Prostate gland (tissue), 2 donors: Measurements from ENCODE around the gene NOXO1. TPM values are rescaled to one million over a fixed set of nuclear protein-coding genes. Genes with fewer than 3 reads are reported as not detected.

Experiments used
- DNase-seq: peaks from one replicate; pipeline ENCODE4 v3.0.0-alpha.2; 2019; ENCODE audit warnings: low spot score
- H3K27ac ChIP-seq, 2 donors: fragments of 200-600 bp; sonication (generic); 2 replicates each; pipeline ENCODE4 v1.5.1; 2017 to 2019
- H3K27me3 ChIP-seq: fragments of 200-600 bp; sonication (generic); replicated peaks from 2 replicates; pipeline ENCODE4 v1.5.1; 2019; ENCODE audit not compliant: insufficient read depth
- H3K36me3 ChIP-seq, 2 donors: fragments of 200-600 bp; sonication (generic); 1 replicate in 1 of 2; 2 replicates in 1 of 2; pipeline versions ENCODE4 v1.5.1 to v1.8.1; 2017 to 2019
- H3K4me1 ChIP-seq: fragments of 200-600 bp; sonication (generic); replicated peaks from 2 replicates; pipeline ENCODE4 v1.5.1; 2019
- H3K4me3 ChIP-seq, 2 donors: fragments of 200-600 bp; sonication (generic); 2 replicates each; pipeline ENCODE4 v1.5.1; 2017 to 2019
- H3K9me3 ChIP-seq: fragments of 200-600 bp; sonication (generic); 2 replicates; pipeline ENCODE4 v1.5.1; 2017
- CTCF ChIP-seq, 4 experiments: fragments of 200-600 bp in 2 of 4; fragments of 450-650 bp in 2 of 4; sonication (generic) in 2 of 4; IDR thresholded peaks; 1 replicate in 3 of 4; 2 replicates in 1 of 4; pipeline ENCODE4 v1.5.1; 2016 to 2019; ENCODE audit warnings: antibody characterized with exemption in 4 of 4, mild to moderate bottlenecking in 2 of 4, moderate library complexity in 2 of 4
- POLR2A ChIP-seq: fragments of 450-650 bp; IDR thresholded peaks from one replicate; pipeline ENCODE4 v1.6.1; 2016; ENCODE audit warnings: antibody characterized with exemption, mild to moderate bottlenecking
- POLR2AphosphoS5 ChIP-seq: sonication (generic); formaldehyde crosslinking; IDR thresholded peaks from one replicate; pipeline ENCODE4 v1.6.1; 2017; ENCODE audit warnings: antibody characterized with exemption
- WGBS: methylation state at CpG from one replicate; pipeline ENCODE4 v1.1.5; 2018; 5-methylcytosine and 5-hydroxymethylcytosine counted together
- intact Hi-C: fragments of 100-400 bp; cut with DNase I; formaldehyde crosslinking; loops from one replicate; pipeline ENCODE4 v1.14.2; 2022
- total RNA-seq, 2 donors: library from RNA; depleted of rRNA; stranded (reverse); fragments of >200 nt; gene quantifications; one replicate each; pipeline ENCODE4 v1.1.0, GENCODE V29; 2016

The NOXO1 gene
- total RNA-seq, 2 donors from 2014 or later, result 0.32 to 5.0 TPM

DNA sequence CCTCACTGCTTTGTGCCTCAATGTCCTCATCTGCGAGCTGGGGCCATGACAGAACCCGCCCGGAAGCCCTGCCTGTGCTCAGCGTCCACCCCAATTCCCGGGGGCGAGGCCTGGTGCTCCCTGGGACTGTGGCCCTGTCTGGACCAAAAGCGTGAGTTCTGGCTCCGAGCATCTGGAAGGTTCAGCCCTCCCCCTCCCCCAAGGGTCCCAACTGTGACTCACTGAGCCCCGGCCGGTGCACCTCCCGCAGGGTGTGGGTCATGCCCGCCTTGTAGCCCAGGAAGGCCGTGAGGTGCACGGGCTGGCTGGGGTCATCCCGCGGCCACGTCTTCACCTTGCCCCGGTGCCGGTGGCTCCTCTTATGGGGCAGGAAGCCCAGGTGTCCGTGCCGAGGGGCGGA is 27.5 kb downstream of the NOXO1 start:
- WGBS, result 94% methylated on average over 21 of the region's 22 CpGs
- no peaks in the 10 kb centered on the region for H3K36me3 ChIP-seq
- H3K27ac ChIP-seq, result no peak overlapping the region
- TF ChIP-seq POLR2A (no peak), POLR2AphosphoS5 (no peak), CTCF (IDR thresholded peaks at IDR 0.05) (no peak)
- intact Hi-C loops, result no loop called here
- H3K4me1 ChIP-seq, result no peaks in the 10 kb centered on the region
- no peaks in the 10 kb centered on the region for H3K9me3 ChIP-seq
- no peaks in the 10 kb centered on the region for H3K27me3 ChIP-seq
- no peak overlapping the region for H3K4me3 ChIP-seq
- no peak for DNase-seq

DNA sequence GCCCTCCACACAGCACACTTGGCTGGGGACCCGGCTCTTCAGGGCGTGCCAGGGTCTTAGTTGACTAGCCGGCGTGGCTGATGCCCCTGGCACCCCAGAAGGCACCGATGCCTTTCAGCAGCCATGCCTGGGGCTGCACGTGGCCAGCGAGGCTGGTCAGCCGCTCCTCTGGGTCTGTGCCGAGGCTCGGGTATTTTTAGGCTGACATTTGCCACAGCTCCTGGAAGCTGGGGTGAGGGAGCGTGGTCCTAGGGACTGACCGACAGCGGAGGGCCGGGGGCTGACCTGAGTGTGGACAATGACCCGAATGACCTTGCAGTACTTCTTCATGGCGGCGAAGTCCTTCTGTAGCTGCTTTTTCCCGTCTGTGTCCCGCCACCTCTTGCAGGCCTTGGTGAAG is 30.7 kb downstream of the NOXO1 start:
- H3K4me3 ChIP-seq, result no peak overlapping the region
- TF ChIP-seq POLR2AphosphoS5 (no peak), CTCF (IDR thresholded peaks at IDR 0.05) (no peak), POLR2A (no peak)
- H3K4me1 ChIP-seq, result no peaks in the 10 kb centered on the region
- H3K9me3 ChIP-seq, result no peaks in the 10 kb centered on the region
- 80% methylated on average over 19 of the region's 19 CpGs for WGBS
- H3K36me3 ChIP-seq, result no peaks in the 10 kb centered on the region
- no peaks in the 10 kb centered on the region for H3K27me3 ChIP-seq
- no peak for DNase-seq
- intact Hi-C loops, result no loop called here
- H3K27ac ChIP-seq, result no peak overlapping the region

DNA sequence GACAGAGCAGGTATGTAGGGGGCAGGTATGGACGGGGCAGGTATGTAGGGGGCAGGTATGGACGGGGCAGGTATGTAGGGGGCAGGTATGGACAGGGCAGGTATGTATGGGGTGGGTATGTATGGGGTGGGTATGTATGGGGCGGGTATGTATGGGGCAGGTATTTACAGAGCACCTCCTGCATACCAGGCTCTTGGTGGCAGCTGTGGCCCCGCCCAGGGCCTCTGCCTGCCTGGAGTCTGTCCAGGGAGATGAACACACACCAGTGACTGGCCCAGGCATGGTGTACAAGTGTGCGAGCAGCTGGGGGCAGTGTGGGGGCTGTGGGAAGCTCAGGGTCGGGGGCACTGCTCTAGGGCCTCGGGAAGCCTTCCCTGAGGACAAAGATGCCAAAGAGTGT is 31.2 kb downstream of the NOXO1 start:
- Histone ChIP-seq H3K27ac (no peak overlapping the region), H3K36me3 (no peaks in the 10 kb centered on the region), H3K27me3 (no peaks in the 10 kb centered on the region), H3K9me3 (no peaks in the 10 kb centered on the region), H3K4me1 (no peaks in the 10 kb centered on the region), H3K4me3 (no peak overlapping the region)
- no peak for TF ChIP-seq POLR2AphosphoS5
- TF ChIP-seq CTCF (IDR thresholded peaks at IDR 0.05), result no peak
- TF ChIP-seq POLR2A, result no peak
- WGBS, result 33% methylated on average over 7 of the region's 7 CpGs
- intact Hi-C loops, result no loop called here
- DNase-seq, result no peak

DNA sequence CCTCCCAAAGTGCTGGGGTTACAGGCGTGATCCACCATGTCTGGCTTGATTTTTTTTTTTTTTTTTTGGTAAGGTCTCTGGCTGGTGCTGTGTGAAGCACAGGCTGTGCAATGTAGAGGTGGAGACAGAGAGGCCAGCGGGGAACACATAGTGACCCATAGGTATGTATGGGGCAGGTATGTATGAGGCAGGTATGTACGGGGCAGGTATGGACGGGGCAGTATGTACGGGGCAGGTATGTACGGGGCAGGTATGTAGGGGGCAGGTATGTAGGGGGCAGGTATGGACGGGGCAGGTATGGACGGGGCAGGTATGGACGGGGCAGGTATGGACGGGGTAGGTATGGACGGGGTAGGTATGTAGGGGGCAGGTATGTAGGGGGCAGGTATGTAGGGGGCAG is 31.8 kb downstream of the NOXO1 start:
- TF ChIP-seq POLR2A, result no peak
- no peak for TF ChIP-seq CTCF (IDR thresholded peaks at IDR 0.05)
- no peak for TF ChIP-seq POLR2AphosphoS5
- Histone ChIP-seq H3K9me3 (no peaks in the 10 kb centered on the region), H3K27me3 (no peaks in the 10 kb centered on the region), H3K4me3 (no peak overlapping the region), H3K4me1 (no peaks in the 10 kb centered on the region), H3K27ac (no peak overlapping the region), H3K36me3 (no peaks in the 10 kb centered on the region)
- intact Hi-C loops, result no loop called here
- no peak for DNase-seq
- WGBS, result 86% methylated on average over 11 of the region's 11 CpGs

GRCh38 chr16:1947369-1947670 is 33.9 kb downstream of the NOXO1 start:
- TF ChIP-seq CTCF (IDR thresholded peaks at IDR 0.05) (no peak), POLR2A (no peak), POLR2AphosphoS5 (no peak)
- no peaks in the 10 kb centered on the region for H3K36me3 ChIP-seq
- no peak overlapping the region for H3K4me3 ChIP-seq
- 85% methylated on average over 9 of the region's 9 CpGs for WGBS
- no peaks in the 10 kb centered on the region for H3K27me3 ChIP-seq
- peaks cover 3% of the 10 kb centered on the region for H3K4me1 ChIP-seq
- no peak for DNase-seq
- no peaks in the 10 kb centered on the region for H3K9me3 ChIP-seq
- intact Hi-C loops, result no loop called here
- no peak overlapping the region for H3K27ac ChIP-seq
